WTC11 (cell line): Measurements from ENCODE around the gene FGD6. TPM values are rescaled to one million over a fixed set of nuclear protein-coding genes. Genes with fewer than 3 reads are reported as not detected.

Experiments
- ATAC-seq: fragments of 200-7000 bp; cut with Tn5 transposase; 2 replicates; pipeline ENCODE4 v1.10.0; 2021; ENCODE audit warnings: mild to moderate bottlenecking, moderate library complexity
- CTCF ChIA-PET: fragments of 300-600 bp; sonication (Branson Sonifier 250); formaldehyde crosslinking; loops from one replicate; lab custom pipeline; 2021; ENCODE audit warnings: antibody characterized with exemption; lab: Charles Lee
- POLR2A ChIA-PET: fragments of 350-600 bp; sonication (Branson Sonifier 250); formaldehyde crosslinking; loops from one replicate; lab custom pipeline; 2021; ENCODE audit warnings: antibody characterized with exemption; lab: Charles Lee
- DNase-seq: peaks from one replicate; pipeline ENCODE4 v3.0.0; 2021; ENCODE audit warnings: low spot score
- H3K27ac Mint-ChIP-seq: 2 replicates; pipeline ENCODE4 v1.8.0; 2021; ENCODE audit warnings: mixed read lengths
- H3K27me3 Mint-ChIP-seq: 2 replicates; pipeline ENCODE4 v1.8.0; 2021; ENCODE audit warnings: low read depth, mild to moderate bottlenecking, moderate library complexity, mixed read lengths
- H3K36me3 Mint-ChIP-seq: 2 replicates; pipeline ENCODE4 v1.8.0; 2021; ENCODE audit warnings: mixed read lengths
- H3K4me1 Mint-ChIP-seq: 2 replicates; pipeline ENCODE4 v1.8.0; 2022; ENCODE audit warnings: mixed read lengths
- H3K4me3 Mint-ChIP-seq: 2 replicates; pipeline ENCODE4 v1.8.0; 2021; ENCODE audit warnings: mild to moderate bottlenecking, moderate library complexity, mixed read lengths
- H3K9me3 Mint-ChIP-seq: 2 replicates; pipeline ENCODE4 v1.8.0; 2021; ENCODE audit warnings: mixed read lengths
- ATF1 ChIP-seq: sonication (generic); formaldehyde crosslinking; IDR thresholded peaks from 2 replicates; pipeline ENCODE4 v1.8.1; 2023; ENCODE audit warnings: mild to moderate bottlenecking, moderate library complexity, missing genetic modification reagents
- EMX1 ChIP-seq: fragments of 250-450 bp; sonication (Bioruptor Pico); IDR thresholded peaks from 2 replicates; pipeline ENCODE4 v1.8.0; 2021; ENCODE audit warnings: mild to moderate bottlenecking
- ETV6 ChIP-seq: sonication (generic); formaldehyde crosslinking; IDR thresholded peaks from 2 replicates; pipeline ENCODE4 v1.8.1; 2022; ENCODE audit warnings: mild to moderate bottlenecking, missing genetic modification reagents
- FOXP1 ChIP-seq: sonication (generic); formaldehyde crosslinking; IDR thresholded peaks from 2 replicates; pipeline ENCODE4 v1.8.0; 2022; ENCODE audit warnings: missing genetic modification reagents, mild to moderate bottlenecking, moderate library complexity, borderline replicate concordance
- GABPB1 ChIP-seq: sonication (generic); formaldehyde crosslinking; IDR thresholded peaks from 2 replicates; pipeline ENCODE4 v1.8.1; 2023; ENCODE audit warnings: mild to moderate bottlenecking, missing genetic modification reagents
- MXD4 ChIP-seq: fragments of 250-450 bp; sonication (Bioruptor Pico); IDR thresholded peaks from 2 replicates; pipeline ENCODE4 v1.8.0; 2021; ENCODE audit warnings: mild to moderate bottlenecking, moderate library complexity, borderline replicate concordance
- NFE2L1 ChIP-seq: sonication (generic); formaldehyde crosslinking; IDR thresholded peaks from 2 replicates; pipeline ENCODE4 v1.8.1; 2023; ENCODE audit warnings: missing genetic modification reagents
- NR2C2 ChIP-seq: sonication (generic); formaldehyde crosslinking; IDR thresholded peaks from 2 replicates; pipeline ENCODE4 v1.8.0; 2022; ENCODE audit warnings: mild to moderate bottlenecking, missing genetic modification reagents
- RELA ChIP-seq: sonication (generic); formaldehyde crosslinking; IDR thresholded peaks from 2 replicates; pipeline ENCODE4 v1.8.1; 2022; ENCODE audit warnings: missing genetic modification reagents, mild to moderate bottlenecking, borderline replicate concordance
- SMAD3 ChIP-seq: sonication (generic); formaldehyde crosslinking; IDR thresholded peaks from 2 replicates; pipeline ENCODE4 v1.8.0; 2022; ENCODE audit warnings: missing genetic modification reagents, mild to moderate bottlenecking, borderline replicate concordance
- TEAD4 ChIP-seq: sonication (generic); formaldehyde crosslinking; IDR thresholded peaks from 2 replicates; pipeline ENCODE4 v1.8.0; 2022; ENCODE audit warnings: mild to moderate bottlenecking, missing genetic modification reagents
- TP53 ChIP-seq: sonication (generic); formaldehyde crosslinking; IDR thresholded peaks from 2 replicates; pipeline ENCODE4 v1.8.1; 2023; ENCODE audit warnings: mild to moderate bottlenecking, missing genetic modification reagents
- ZNF396 ChIP-seq: fragments of 250-450 bp; sonication (Bioruptor Pico); IDR thresholded peaks from 2 replicates; pipeline ENCODE4 v1.8.0; 2021; ENCODE audit warnings: mild to moderate bottlenecking, moderate library complexity, borderline replicate concordance
- ZNF671 ChIP-seq: fragments of 250-450 bp; sonication (Bioruptor Pico); IDR thresholded peaks from 2 replicates; pipeline ENCODE4 v1.8.0; 2021; ENCODE audit warnings: mild to moderate bottlenecking
- total RNA-seq: library from RNA; stranded (reverse); gene quantifications from 3 replicates; pipeline ENCODE4 v1.2.3, GENCODE V29; 2021
- TF ChIP-seq, protein P1 (sequence below): fragments of 250-450 bp; sonication (Bioruptor Pico); IDR thresholded peaks from 2 replicates; pipeline ENCODE4 v1.9.0; 2021; ENCODE audit warnings: mild to moderate bottlenecking
- TF ChIP-seq, protein P2 (sequence below): sonication (generic); formaldehyde crosslinking; IDR thresholded peaks from 2 replicates; pipeline ENCODE4 v1.8.1; 2023; ENCODE audit warnings: mild to moderate bottlenecking, missing genetic modification reagents
- TF ChIP-seq, protein P3 (sequence below): sonication (generic); formaldehyde crosslinking; IDR thresholded peaks from 2 replicates; pipeline ENCODE4 v1.8.1; 2022; ENCODE audit warnings: low read depth, mild to moderate bottlenecking, moderate library complexity, missing genetic modification reagents, borderline replicate concordance
- TF ChIP-seq, protein P4 (sequence below): fragments of 200-600 bp; IDR thresholded peaks from 2 replicates; pipeline ENCODE4 v1.8.0; 2022; ENCODE audit warnings: antibody characterized with exemption
- TF ChIP-seq, protein P5 (sequence below): sonication (generic); formaldehyde crosslinking; IDR thresholded peaks from 2 replicates; pipeline ENCODE4 v1.8.0; 2022; ENCODE audit warnings: missing genetic modification reagents

The FGD6 gene
- total RNA-seq, 1 experiment from 2014 or later, result 28.2 TPM

DNA sequence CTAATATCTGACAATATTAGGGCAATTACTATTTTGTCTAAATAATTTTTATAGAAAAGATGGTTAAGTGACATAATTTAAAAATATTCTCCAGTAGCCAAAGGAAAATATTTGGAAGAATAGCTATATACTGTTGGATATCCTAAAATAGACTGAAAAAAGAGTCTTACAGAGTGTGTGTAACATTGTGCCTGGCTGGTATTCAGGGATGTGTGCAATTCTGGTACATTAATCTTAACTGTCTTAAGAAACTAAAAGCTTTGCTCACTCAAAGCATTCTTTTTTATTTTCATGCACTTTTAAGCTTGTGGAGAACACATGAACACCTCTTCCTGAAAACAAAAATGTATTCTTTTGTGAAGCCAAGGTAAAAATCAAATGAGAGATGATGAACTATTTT lies 133.8 kb downstream of the FGD6 start:
- ChIA-PET POLR2A (no interaction called here), CTCF (interaction anchor here (1.2 kb wide), 1 partner anchor 10 kb away, joined by 5 read pairs; the partner anchor contains the start of gene NR2C1)
- Mint-ChIP-seq H3K27ac (no peak overlapping the region), H3K4me3 (no peak overlapping the region), H3K9me3 (no peaks in the 10 kb centered on the region), H3K4me1 (peaks cover 14% of the 10 kb centered on the region), H3K27me3 (no peaks in the 10 kb centered on the region), H3K36me3 (peaks cover 13% of the 10 kb centered on the region; the same call in 1 of the 2 replicates)
- TF ChIP-seq RELA, result no peak
- TF ChIP-seq NFE2L1 (CRISPR knock-in tag), result no peak
- TF ChIP-seq EMX1, result no peak
- no peak for TF ChIP-seq ATF1 (CRISPR knock-in tag)
- no peak for TF ChIP-seq ETV6
- no peak for TF ChIP-seq NR2C2
- TF ChIP-seq, protein P1, sequence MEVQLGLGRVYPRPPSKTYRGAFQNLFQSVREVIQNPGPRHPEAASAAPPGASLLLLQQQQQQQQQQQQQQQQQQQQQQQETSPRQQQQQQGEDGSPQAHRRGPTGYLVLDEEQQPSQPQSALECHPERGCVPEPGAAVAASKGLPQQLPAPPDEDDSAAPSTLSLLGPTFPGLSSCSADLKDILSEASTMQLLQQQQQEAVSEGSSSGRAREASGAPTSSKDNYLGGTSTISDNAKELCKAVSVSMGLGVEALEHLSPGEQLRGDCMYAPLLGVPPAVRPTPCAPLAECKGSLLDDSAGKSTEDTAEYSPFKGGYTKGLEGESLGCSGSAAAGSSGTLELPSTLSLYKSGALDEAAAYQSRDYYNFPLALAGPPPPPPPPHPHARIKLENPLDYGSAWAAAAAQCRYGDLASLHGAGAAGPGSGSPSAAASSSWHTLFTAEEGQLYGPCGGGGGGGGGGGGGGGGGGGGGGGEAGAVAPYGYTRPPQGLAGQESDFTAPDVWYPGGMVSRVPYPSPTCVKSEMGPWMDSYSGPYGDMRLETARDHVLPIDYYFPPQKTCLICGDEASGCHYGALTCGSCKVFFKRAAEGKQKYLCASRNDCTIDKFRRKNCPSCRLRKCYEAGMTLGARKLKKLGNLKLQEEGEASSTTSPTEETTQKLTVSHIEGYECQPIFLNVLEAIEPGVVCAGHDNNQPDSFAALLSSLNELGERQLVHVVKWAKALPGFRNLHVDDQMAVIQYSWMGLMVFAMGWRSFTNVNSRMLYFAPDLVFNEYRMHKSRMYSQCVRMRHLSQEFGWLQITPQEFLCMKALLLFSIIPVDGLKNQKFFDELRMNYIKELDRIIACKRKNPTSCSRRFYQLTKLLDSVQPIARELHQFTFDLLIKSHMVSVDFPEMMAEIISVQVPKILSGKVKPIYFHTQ (CRISPR knock-in tag), result no peak
- TF ChIP-seq, protein P2, sequence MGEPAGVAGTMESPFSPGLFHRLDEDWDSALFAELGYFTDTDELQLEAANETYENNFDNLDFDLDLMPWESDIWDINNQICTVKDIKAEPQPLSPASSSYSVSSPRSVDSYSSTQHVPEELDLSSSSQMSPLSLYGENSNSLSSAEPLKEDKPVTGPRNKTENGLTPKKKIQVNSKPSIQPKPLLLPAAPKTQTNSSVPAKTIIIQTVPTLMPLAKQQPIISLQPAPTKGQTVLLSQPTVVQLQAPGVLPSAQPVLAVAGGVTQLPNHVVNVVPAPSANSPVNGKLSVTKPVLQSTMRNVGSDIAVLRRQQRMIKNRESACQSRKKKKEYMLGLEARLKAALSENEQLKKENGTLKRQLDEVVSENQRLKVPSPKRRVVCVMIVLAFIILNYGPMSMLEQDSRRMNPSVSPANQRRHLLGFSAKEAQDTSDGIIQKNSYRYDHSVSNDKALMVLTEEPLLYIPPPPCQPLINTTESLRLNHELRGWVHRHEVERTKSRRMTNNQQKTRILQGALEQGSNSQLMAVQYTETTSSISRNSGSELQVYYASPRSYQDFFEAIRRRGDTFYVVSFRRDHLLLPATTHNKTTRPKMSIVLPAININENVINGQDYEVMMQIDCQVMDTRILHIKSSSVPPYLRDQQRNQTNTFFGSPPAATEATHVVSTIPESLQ (CRISPR knock-in tag), result no peak
- TF ChIP-seq ZNF396 (CRISPR knock-in tag), result no peak
- no peak for TF ChIP-seq TEAD4 (CRISPR knock-in tag)
- TF ChIP-seq ZNF671 (CRISPR knock-in tag), result no peak
- TF ChIP-seq, protein P3, sequence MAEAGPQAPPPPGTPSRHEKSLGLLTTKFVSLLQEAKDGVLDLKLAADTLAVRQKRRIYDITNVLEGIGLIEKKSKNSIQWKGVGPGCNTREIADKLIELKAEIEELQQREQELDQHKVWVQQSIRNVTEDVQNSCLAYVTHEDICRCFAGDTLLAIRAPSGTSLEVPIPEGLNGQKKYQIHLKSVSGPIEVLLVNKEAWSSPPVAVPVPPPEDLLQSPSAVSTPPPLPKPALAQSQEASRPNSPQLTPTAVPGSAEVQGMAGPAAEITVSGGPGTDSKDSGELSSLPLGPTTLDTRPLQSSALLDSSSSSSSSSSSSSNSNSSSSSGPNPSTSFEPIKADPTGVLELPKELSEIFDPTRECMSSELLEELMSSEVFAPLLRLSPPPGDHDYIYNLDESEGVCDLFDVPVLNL (CRISPR knock-in tag), result no peak
- no peak for TF ChIP-seq FOXP1 (CRISPR knock-in tag)
- no peak for TF ChIP-seq MXD4 (CRISPR knock-in tag)
- TF ChIP-seq SMAD3 (CRISPR knock-in tag), result no peak
- no peak for TF ChIP-seq TP53 (CRISPR knock-in tag)
- TF ChIP-seq GABPB1, result no peak
- TF ChIP-seq, protein P4, sequence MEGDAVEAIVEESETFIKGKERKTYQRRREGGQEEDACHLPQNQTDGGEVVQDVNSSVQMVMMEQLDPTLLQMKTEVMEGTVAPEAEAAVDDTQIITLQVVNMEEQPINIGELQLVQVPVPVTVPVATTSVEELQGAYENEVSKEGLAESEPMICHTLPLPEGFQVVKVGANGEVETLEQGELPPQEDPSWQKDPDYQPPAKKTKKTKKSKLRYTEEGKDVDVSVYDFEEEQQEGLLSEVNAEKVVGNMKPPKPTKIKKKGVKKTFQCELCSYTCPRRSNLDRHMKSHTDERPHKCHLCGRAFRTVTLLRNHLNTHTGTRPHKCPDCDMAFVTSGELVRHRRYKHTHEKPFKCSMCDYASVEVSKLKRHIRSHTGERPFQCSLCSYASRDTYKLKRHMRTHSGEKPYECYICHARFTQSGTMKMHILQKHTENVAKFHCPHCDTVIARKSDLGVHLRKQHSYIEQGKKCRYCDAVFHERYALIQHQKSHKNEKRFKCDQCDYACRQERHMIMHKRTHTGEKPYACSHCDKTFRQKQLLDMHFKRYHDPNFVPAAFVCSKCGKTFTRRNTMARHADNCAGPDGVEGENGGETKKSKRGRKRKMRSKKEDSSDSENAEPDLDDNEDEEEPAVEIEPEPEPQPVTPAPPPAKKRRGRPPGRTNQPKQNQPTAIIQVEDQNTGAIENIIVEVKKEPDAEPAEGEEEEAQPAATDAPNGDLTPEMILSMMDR, result no peak
- TF ChIP-seq, protein P5, sequence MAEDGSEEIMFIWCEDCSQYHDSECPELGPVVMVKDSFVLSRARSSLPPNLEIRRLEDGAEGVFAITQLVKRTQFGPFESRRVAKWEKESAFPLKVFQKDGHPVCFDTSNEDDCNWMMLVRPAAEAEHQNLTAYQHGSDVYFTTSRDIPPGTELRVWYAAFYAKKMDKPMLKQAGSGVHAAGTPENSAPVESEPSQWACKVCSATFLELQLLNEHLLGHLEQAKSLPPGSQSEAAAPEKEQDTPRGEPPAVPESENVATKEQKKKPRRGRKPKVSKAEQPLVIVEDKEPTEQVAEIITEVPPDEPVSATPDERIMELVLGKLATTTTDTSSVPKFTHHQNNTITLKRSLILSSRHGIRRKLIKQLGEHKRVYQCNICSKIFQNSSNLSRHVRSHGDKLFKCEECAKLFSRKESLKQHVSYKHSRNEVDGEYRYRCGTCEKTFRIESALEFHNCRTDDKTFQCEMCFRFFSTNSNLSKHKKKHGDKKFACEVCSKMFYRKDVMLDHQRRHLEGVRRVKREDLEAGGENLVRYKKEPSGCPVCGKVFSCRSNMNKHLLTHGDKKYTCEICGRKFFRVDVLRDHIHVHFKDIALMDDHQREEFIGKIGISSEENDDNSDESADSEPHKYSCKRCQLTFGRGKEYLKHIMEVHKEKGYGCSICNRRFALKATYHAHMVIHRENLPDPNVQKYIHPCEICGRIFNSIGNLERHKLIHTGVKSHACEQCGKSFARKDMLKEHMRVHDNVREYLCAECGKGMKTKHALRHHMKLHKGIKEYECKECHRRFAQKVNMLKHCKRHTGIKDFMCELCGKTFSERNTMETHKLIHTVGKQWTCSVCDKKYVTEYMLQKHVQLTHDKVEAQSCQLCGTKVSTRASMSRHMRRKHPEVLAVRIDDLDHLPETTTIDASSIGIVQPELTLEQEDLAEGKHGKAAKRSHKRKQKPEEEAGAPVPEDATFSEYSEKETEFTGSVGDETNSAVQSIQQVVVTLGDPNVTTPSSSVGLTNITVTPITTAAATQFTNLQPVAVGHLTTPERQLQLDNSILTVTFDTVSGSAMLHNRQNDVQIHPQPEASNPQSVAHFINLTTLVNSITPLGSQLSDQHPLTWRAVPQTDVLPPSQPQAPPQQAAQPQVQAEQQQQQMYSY (CRISPR knock-in tag), result no peak
- no peak for DNase-seq
- ATAC-seq, result no peak
